ENCODE measurements around the gene G6PC1.

Gene G6PC1

GRCh38 chr17:42853004-42853403 is 47.6 kb upstream of the G6PC1 start:
- Histone ChIP-seq H2AK5ac (ENCODE audit: low read depth, low read length) (no peak overlapping the region), H4K91ac (ENCODE audit: low read depth, low read length, poor library complexity) (no peak overlapping the region), H3K14ac (ENCODE audit: low read length) (no peak overlapping the region), H3K9me3 (replicated peaks in 1 of 2; ENCODE audit: control insufficient read depth in 2 of 2, insufficient read depth in 1 of 2, low read depth in 1 of 2, low read length in 2 of 2) (no peaks in the 10 kb centered on the region), H3K9ac (ENCODE audit: low read depth, low read length, poor library complexity) (no peak overlapping the region), H2BK120ac (ENCODE audit: low read depth, low read length) (no peak overlapping the region), H3K4me2 (ENCODE audit: insufficient read depth, low read length, poor library complexity, severe bottlenecking) (no peak overlapping the region), H2BK5ac (ENCODE audit: low read length) (no peak overlapping the region), H3K36me3 (replicated peaks in 1 of 2; ENCODE audit: control insufficient read depth in 2 of 2, insufficient read depth in 2 of 2, low read length in 2 of 2) (no peaks in the 10 kb centered on the region), H3K18ac (ENCODE audit: low read length) (no peak overlapping the region), H4K8ac (ENCODE audit: low read depth, low read length) (no peak overlapping the region), H3K27me3 (ENCODE audit: control insufficient read depth in 3 of 3, insufficient read depth in 3 of 3, low read depth in 1 of 3, low read length in 3 of 3) (no peaks in the 10 kb centered on the region), H3K23ac (ENCODE audit: low read depth, low read length, poor library complexity) (no peak overlapping the region), H3K79me1 (ENCODE audit: low read depth, low read length) (no peaks in the 10 kb centered on the region), H3K27ac (replicated peaks; ENCODE audit: low read length) (no peak overlapping the region), H2BK15ac (ENCODE audit: low read length) (no peak overlapping the region), H2AFZ (ENCODE audit: low read length) (no peak overlapping the region), H3K4me3 (ENCODE audit: low read length in 2 of 2) (no peak overlapping the region), H3K4me1 (ENCODE audit: control insufficient read depth in 2 of 2, insufficient read depth in 1 of 2, low read depth in 1 of 2, low read length in 2 of 2) (peaks cover 0 to 3% of the 10 kb centered on the region in 2 donors), H2BK12ac (ENCODE audit: low read length) (no peak overlapping the region), H3K4ac (ENCODE audit: low read length) (no peak overlapping the region)
- DNase-seq (ENCODE audit: low spot score) = no peak
- no CpG with 5 or more reads among the region's 4 CpGs for WGBS, 2 donors (ENCODE audit: extremely low coverage in 2 of 2, insufficient read length in 2 of 2, insufficient replicate concordance in 1 of 2)

GRCh38 chr17:42853597-42853967 is 47.0 kb upstream of the G6PC1 start:
- Histone ChIP-seq H4K91ac (ENCODE audit: low read depth, low read length, poor library complexity) (no peak overlapping the region), H2BK15ac (ENCODE audit: low read length) (no peak overlapping the region), H3K23ac (ENCODE audit: low read depth, low read length, poor library complexity) (no peak overlapping the region), H3K27ac (replicated peaks; ENCODE audit: low read length) (no peak overlapping the region), H3K4me3 (ENCODE audit: low read length in 2 of 2) (no peak overlapping the region), H3K14ac (ENCODE audit: low read length) (peak overlapping the region; percentile 47), H3K79me1 (ENCODE audit: low read depth, low read length) (no peaks in the 10 kb centered on the region), H2AFZ (ENCODE audit: low read length) (no peak overlapping the region), H2AK5ac (ENCODE audit: low read depth, low read length) (peak overlapping the region; percentile 87), H3K4me2 (ENCODE audit: insufficient read depth, low read length, poor library complexity, severe bottlenecking) (no peak overlapping the region), H3K36me3 (replicated peaks in 1 of 2; ENCODE audit: control insufficient read depth in 2 of 2, insufficient read depth in 2 of 2, low read length in 2 of 2) (no peaks in the 10 kb centered on the region), H2BK12ac (ENCODE audit: low read length) (no peak overlapping the region), H2BK120ac (ENCODE audit: low read depth, low read length) (no peak overlapping the region), H3K4me1 (ENCODE audit: control insufficient read depth in 2 of 2, insufficient read depth in 1 of 2, low read depth in 1 of 2, low read length in 2 of 2) (peaks cover 0 to 3% of the 10 kb centered on the region in 2 donors), H4K8ac (ENCODE audit: low read depth, low read length) (no peak overlapping the region), H3K27me3 (ENCODE audit: control insufficient read depth in 3 of 3, insufficient read depth in 3 of 3, low read depth in 1 of 3, low read length in 3 of 3) (no peaks in the 10 kb centered on the region), H3K4ac (ENCODE audit: low read length) (no peak overlapping the region), H3K9ac (ENCODE audit: low read depth, low read length, poor library complexity) (no peak overlapping the region), H2BK5ac (ENCODE audit: low read length) (no peak overlapping the region), H3K18ac (ENCODE audit: low read length) (no peak overlapping the region), H3K9me3 (replicated peaks in 1 of 2; ENCODE audit: control insufficient read depth in 2 of 2, insufficient read depth in 1 of 2, low read depth in 1 of 2, low read length in 2 of 2) (no peaks in the 10 kb centered on the region)
- no peak for DNase-seq (ENCODE audit: low spot score)
- WGBS, 2 donors (ENCODE audit: extremely low coverage in 2 of 2, insufficient read length in 2 of 2, insufficient replicate concordance in 1 of 2) = no CpG with 5 or more reads among the region's 5 CpGs

GRCh38 chr17:42853968-42854790 is 46.4 kb upstream of the G6PC1 start:
- Histone ChIP-seq H3K4me1 (ENCODE audit: control insufficient read depth in 2 of 2, insufficient read depth in 1 of 2, low read depth in 1 of 2, low read length in 2 of 2) (peaks cover 0 to 3% of the 10 kb centered on the region in 2 donors), H3K79me1 (ENCODE audit: low read depth, low read length) (no peaks in the 10 kb centered on the region), H2BK120ac (ENCODE audit: low read depth, low read length) (no peak overlapping the region), H2AK5ac (ENCODE audit: low read depth, low read length) (no peak overlapping the region), H3K23ac (ENCODE audit: low read depth, low read length, poor library complexity) (no peak overlapping the region), H3K14ac (ENCODE audit: low read length) (no peak overlapping the region), H3K4me3 (ENCODE audit: low read length in 2 of 2) (no peak overlapping the region), H3K4me2 (ENCODE audit: insufficient read depth, low read length, poor library complexity, severe bottlenecking) (no peak overlapping the region), H2BK12ac (ENCODE audit: low read length) (no peak overlapping the region), H3K36me3 (replicated peaks in 1 of 2; ENCODE audit: control insufficient read depth in 2 of 2, insufficient read depth in 2 of 2, low read length in 2 of 2) (no peaks in the 10 kb centered on the region), H3K18ac (ENCODE audit: low read length) (no peak overlapping the region), H3K4ac (ENCODE audit: low read length) (no peak overlapping the region), H2AFZ (ENCODE audit: low read length) (no peak overlapping the region), H4K8ac (ENCODE audit: low read depth, low read length) (no peak overlapping the region), H3K27me3 (ENCODE audit: control insufficient read depth in 3 of 3, insufficient read depth in 3 of 3, low read depth in 1 of 3, low read length in 3 of 3) (no peaks in the 10 kb centered on the region), H4K91ac (ENCODE audit: low read depth, low read length, poor library complexity) (no peak overlapping the region), H2BK15ac (ENCODE audit: low read length) (no peak overlapping the region), H2BK5ac (ENCODE audit: low read length) (no peak overlapping the region), H3K9ac (ENCODE audit: low read depth, low read length, poor library complexity) (no peak overlapping the region), H3K27ac (replicated peaks; ENCODE audit: low read length) (no peak overlapping the region), H3K9me3 (replicated peaks in 1 of 2; ENCODE audit: control insufficient read depth in 2 of 2, insufficient read depth in 1 of 2, low read depth in 1 of 2, low read length in 2 of 2) (no peaks in the 10 kb centered on the region)
- DNase-seq (ENCODE audit: low spot score) = no peak
- no CpG with 5 or more reads among the region's 15 CpGs for WGBS, 2 donors (ENCODE audit: extremely low coverage in 2 of 2, insufficient read length in 2 of 2, insufficient replicate concordance in 1 of 2)

- H3K4me1 ChIP-seq (ENCODE audit: control insufficient read depth in 2 of 2, insufficient read depth in 1 of 2, low read depth in 1 of 2, low read length in 2 of 2) = peaks cover 0 to 3% of the 10 kb centered on the region in 2 donors
- H3K23ac ChIP-seq (ENCODE audit: low read depth, low read length, poor library complexity) = no peak overlapping the region
- H3K36me3 ChIP-seq (replicated peaks in 1 of 2; ENCODE audit: control insufficient read depth in 2 of 2, insufficient read depth in 2 of 2, low read length in 2 of 2) = no peaks in the 10 kb centered on the region
- H3K4me2 ChIP-seq (ENCODE audit: insufficient read depth, low read length, poor library complexity, severe bottlenecking) = no peak overlapping the region
- H2AK5ac ChIP-seq (ENCODE audit: low read depth, low read length) = no peak overlapping the region
- H3K14ac ChIP-seq (ENCODE audit: low read length) = no peak overlapping the region
- no CpG with 5 or more reads among the region's 8 CpGs for WGBS, 2 donors (ENCODE audit: extremely low coverage in 2 of 2, insufficient read length in 2 of 2, insufficient replicate concordance in 1 of 2)
- no peak overlapping the region for H3K18ac ChIP-seq (ENCODE audit: low read length)
- H2BK120ac ChIP-seq (ENCODE audit: low read depth, low read length) = no peak overlapping the region
- no peak overlapping the region for H2BK12ac ChIP-seq (ENCODE audit: low read length)
- no peak overlapping the region for H2BK5ac ChIP-seq (ENCODE audit: low read length)
- H3K4ac ChIP-seq (ENCODE audit: low read length) = no peak overlapping the region
- H3K9me3 ChIP-seq (replicated peaks in 1 of 2; ENCODE audit: control insufficient read depth in 2 of 2, insufficient read depth in 1 of 2, low read depth in 1 of 2, low read length in 2 of 2) = no peaks in the 10 kb centered on the region
- no peak overlapping the region for H2BK15ac ChIP-seq (ENCODE audit: low read length)
- no peak overlapping the region for H3K9ac ChIP-seq (ENCODE audit: low read depth, low read length, poor library complexity)
- H3K27ac ChIP-seq (replicated peaks; ENCODE audit: low read length) = no peak overlapping the region
- H4K8ac ChIP-seq (ENCODE audit: low read depth, low read length) = no peak overlapping the region
- DNase-seq (ENCODE audit: low spot score) = no peak
- H2AFZ ChIP-seq (ENCODE audit: low read length) = peak overlapping the region; percentile 15
- no peaks in the 10 kb centered on the region for H3K79me1 ChIP-seq (ENCODE audit: low read depth, low read length)
- H3K27me3 ChIP-seq (ENCODE audit: control insufficient read depth in 3 of 3, insufficient read depth in 3 of 3, low read depth in 1 of 3, low read length in 3 of 3) = no peaks in the 10 kb centered on the region
- H4K91ac ChIP-seq (ENCODE audit: low read depth, low read length, poor library complexity) = no peak overlapping the region
- no peak overlapping the region for H3K4me3 ChIP-seq (ENCODE audit: low read length in 2 of 2)
Observed at GRCh38 chr17:42855048-42855596, 45.5 kb upstream of the G6PC1 start.
